ENCODE results near the gene PACSIN3. TPM values are rescaled to one million over a fixed set of nuclear protein-coding genes. Genes with fewer than 3 reads are reported as not detected.

PACSIN3 gene
- polyA plus RNA-seq, 1 donor from 2014 or later, result not detected

- Histone ChIP-seq H3K27me3 (ENCODE audit: insufficient read depth, low read depth, low read length) (no peaks in the 10 kb centered on the region), H3F3A (ENCODE audit: insufficient read depth, low read length, poor library complexity, severe bottlenecking) (no peaks in the 10 kb centered on the region), H3K36me3 (ENCODE audit: insufficient read depth, low read length) (peaks cover 8% of the 10 kb centered on the region), H3K9me3 (ENCODE audit: low read length) (no peaks in the 10 kb centered on the region), H3K9ac (ENCODE audit: low read length) (no peak overlapping the region), H3K4me2 (ENCODE audit: low read length) (no peak overlapping the region), H3K27ac (ENCODE audit: low read length) (no peak overlapping the region), H3K9me2 (ENCODE audit: insufficient read depth, low read length) (no peaks in the 10 kb centered on the region), H2AFZ (ENCODE audit: low read depth, low read length) (no peak overlapping the region), H3K4me3 (ENCODE audit: low read length) (no peak overlapping the region), H3K79me2 (replicated peaks; ENCODE audit: insufficient read depth, low read length) (peaks cover 3% of the 10 kb centered on the region), H4K20me1 (ENCODE audit: insufficient read depth) (no peaks in the 10 kb centered on the region)
- no peak for TF ChIP-seq MXI1 (conservative IDR thresholded peaks at IDR 0.05; ENCODE audit: poor library complexity, severe bottlenecking)
- TF ChIP-seq POLR2AphosphoS5 (IDR thresholded peaks at IDR 0.05), result no peak
- TF ChIP-seq TAF1 (IDR thresholded peaks at IDR 0.05; ENCODE audit: low read depth), result no peak
- TF ChIP-seq SMC3 (conservative IDR thresholded peaks at IDR 0.05; ENCODE audit: poor library complexity), result no peak
- TF ChIP-seq, protein P1, sequence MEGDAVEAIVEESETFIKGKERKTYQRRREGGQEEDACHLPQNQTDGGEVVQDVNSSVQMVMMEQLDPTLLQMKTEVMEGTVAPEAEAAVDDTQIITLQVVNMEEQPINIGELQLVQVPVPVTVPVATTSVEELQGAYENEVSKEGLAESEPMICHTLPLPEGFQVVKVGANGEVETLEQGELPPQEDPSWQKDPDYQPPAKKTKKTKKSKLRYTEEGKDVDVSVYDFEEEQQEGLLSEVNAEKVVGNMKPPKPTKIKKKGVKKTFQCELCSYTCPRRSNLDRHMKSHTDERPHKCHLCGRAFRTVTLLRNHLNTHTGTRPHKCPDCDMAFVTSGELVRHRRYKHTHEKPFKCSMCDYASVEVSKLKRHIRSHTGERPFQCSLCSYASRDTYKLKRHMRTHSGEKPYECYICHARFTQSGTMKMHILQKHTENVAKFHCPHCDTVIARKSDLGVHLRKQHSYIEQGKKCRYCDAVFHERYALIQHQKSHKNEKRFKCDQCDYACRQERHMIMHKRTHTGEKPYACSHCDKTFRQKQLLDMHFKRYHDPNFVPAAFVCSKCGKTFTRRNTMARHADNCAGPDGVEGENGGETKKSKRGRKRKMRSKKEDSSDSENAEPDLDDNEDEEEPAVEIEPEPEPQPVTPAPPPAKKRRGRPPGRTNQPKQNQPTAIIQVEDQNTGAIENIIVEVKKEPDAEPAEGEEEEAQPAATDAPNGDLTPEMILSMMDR (IDR thresholded peaks at IDR 0.05; ENCODE audit: poor library complexity, severe bottlenecking), result no peak
- no peak for TF ChIP-seq EP300 (conservative IDR thresholded peaks at IDR 0.05; ENCODE audit: poor library complexity, severe bottlenecking)
- no peak for TF ChIP-seq EZH2 (IDR thresholded peaks at IDR 0.05; ENCODE audit: borderline replicate concordance, insufficient read depth, low read length, poor library complexity, severe bottlenecking)
- no peak for TF ChIP-seq RAD21 (conservative IDR thresholded peaks at IDR 0.05)
- no peak for TF ChIP-seq REST (IDR thresholded peaks at IDR 0.05; ENCODE audit: borderline replicate concordance)
These were observed 20.9 kb downstream of the PACSIN3 start for GRCh38 chr11:47165253-47165840.

DNA sequence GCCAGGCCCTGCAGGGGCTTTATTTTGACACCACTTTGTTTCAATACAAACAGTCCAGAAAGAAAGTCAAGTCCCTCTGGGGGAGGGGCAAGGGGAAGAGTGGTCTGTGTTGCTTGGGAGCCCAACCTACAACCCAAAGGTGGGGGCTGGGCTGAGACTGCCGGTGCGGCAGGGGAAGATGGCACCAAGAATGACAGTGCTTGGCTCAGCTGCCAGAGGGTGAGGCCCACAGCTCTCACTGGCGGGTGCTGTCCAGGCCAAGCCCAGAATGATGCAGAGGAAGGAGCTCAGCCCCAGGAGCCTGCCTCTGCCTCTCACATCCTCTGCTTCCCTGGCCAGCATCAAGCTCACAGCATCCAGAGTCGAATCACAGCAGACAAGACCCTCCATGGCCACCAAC, 21.9 kb downstream of the PACSIN3 start:
- H3K27ac ChIP-seq (ENCODE audit: low read length), result no peak overlapping the region
- H4K20me1 ChIP-seq (ENCODE audit: insufficient read depth), result no peaks in the 10 kb centered on the region

More for the DNA sequence above, 21.9 kb downstream of the PACSIN3 start:
- no peaks in the 10 kb centered on the region for H3K79me2 ChIP-seq (replicated peaks; ENCODE audit: insufficient read depth, low read length)
- no peak overlapping the region for H3K9ac ChIP-seq (ENCODE audit: low read length)
- H3F3A ChIP-seq (ENCODE audit: insufficient read depth, low read length, poor library complexity, severe bottlenecking), result no peaks in the 10 kb centered on the region
- no peak overlapping the region for H3K4me3 ChIP-seq (ENCODE audit: low read length)
- peaks cover 8% of the 10 kb centered on the region for H3K36me3 ChIP-seq (ENCODE audit: insufficient read depth, low read length)
- H3K9me3 ChIP-seq (ENCODE audit: low read length), result no peaks in the 10 kb centered on the region
- TF ChIP-seq REST (IDR thresholded peaks at IDR 0.05; ENCODE audit: borderline replicate concordance), result no peak
- peak; percentile 32 for TF ChIP-seq POLR2AphosphoS5 (IDR thresholded peaks at IDR 0.05)
- no peak for TF ChIP-seq EZH2 (IDR thresholded peaks at IDR 0.05; ENCODE audit: borderline replicate concordance, insufficient read depth, low read length, poor library complexity, severe bottlenecking)
- TF ChIP-seq, protein P1 (IDR thresholded peaks at IDR 0.05; ENCODE audit: poor library complexity, severe bottlenecking), result no peak
- TF ChIP-seq TAF1 (IDR thresholded peaks at IDR 0.05; ENCODE audit: low read depth), result no peak
- TF ChIP-seq MXI1 (conservative IDR thresholded peaks at IDR 0.05; ENCODE audit: poor library complexity, severe bottlenecking), result no peak
- no peak overlapping the region for H3K4me2 ChIP-seq (ENCODE audit: low read length)
- no peaks in the 10 kb centered on the region for H3K9me2 ChIP-seq (ENCODE audit: insufficient read depth, low read length)
- no peak overlapping the region for H2AFZ ChIP-seq (ENCODE audit: low read depth, low read length)
- no peaks in the 10 kb centered on the region for H3K27me3 ChIP-seq (ENCODE audit: insufficient read depth, low read depth, low read length)
